HepG2 (cell line): ENCODE measurements around the gene SKIDA1. TPM values are rescaled to one million over a fixed set of nuclear protein-coding genes. Genes with fewer than 3 reads are reported as not detected.

ENCODE experiments used
- CBX2 ChIP-seq, 2 experiments: fragments of 200-600 bp in 1 of 2; sonication (generic); formaldehyde crosslinking in 1 of 2; IDR thresholded peaks; 2 replicates each; pipeline versions ENCODE4 v1.7.0 to v1.8.1; 2018 to 2022; ENCODE audit warnings: low read depth in 2 of 2, low read length in 1 of 2, mild to moderate bottlenecking in 1 of 2, missing genetic modification reagents in 1 of 2
- ISL2 ChIP-seq: sonication (generic); formaldehyde crosslinking; IDR thresholded peaks from 2 replicates; pipeline ENCODE4 v1.5.0; 2020; ENCODE audit warnings: missing genetic modification reagents
- REPIN1 ChIP-seq: sonication (generic); formaldehyde crosslinking; IDR thresholded peaks from 2 replicates; pipeline ENCODE4 v1.8.0; 2022; ENCODE audit warnings: missing genetic modification reagents, low read depth, mild to moderate bottlenecking, borderline replicate concordance
- RXRB ChIP-seq: IDR thresholded peaks from 2 replicates; pipeline ENCODE4 v1.6.1; 2016; ENCODE audit warnings: borderline replicate concordance, missing genetic modification reagents, missing compliant biosample characterization
- SPEN ChIP-seq: sonication (generic); formaldehyde crosslinking; IDR thresholded peaks from 2 replicates; pipeline ENCODE4 v1.5.1; 2020; ENCODE audit warnings: low read depth, mild to moderate bottlenecking, missing genetic modification reagents
- TP53 ChIP-seq: sonication (generic); formaldehyde crosslinking; conservative IDR thresholded peaks from 2 replicates; pipeline ENCODE4 v1.4.0; 2020; ENCODE audit warnings: missing genetic modification reagents
- ZFP62 ChIP-seq: sonication (generic); formaldehyde crosslinking; IDR thresholded peaks from 2 replicates; pipeline ENCODE4 v1.4.0; 2020; ENCODE audit warnings: missing genetic modification reagents
- ZMYM2 ChIP-seq: sonication (generic); formaldehyde crosslinking; IDR thresholded peaks from 2 replicates; pipeline ENCODE4 v1.8.0; 2022; ENCODE audit warnings: mild to moderate bottlenecking, missing genetic modification reagents
- ZNF296 ChIP-seq: sonication (generic); formaldehyde crosslinking; conservative IDR thresholded peaks from 2 replicates; pipeline ENCODE4 v1.5.0; 2020; ENCODE audit warnings: mild to moderate bottlenecking, missing genetic modification reagents
- ZNF772 ChIP-seq: sonication (generic); formaldehyde crosslinking; IDR thresholded peaks from 2 replicates; pipeline ENCODE4 v1.5.0; 2020; ENCODE audit warnings: mild to moderate bottlenecking, missing genetic modification reagents
- polyA plus RNA-seq, 8 experiments: library from polyadenylated mRNA; depleted of rRNA in 3 of 8; stranded (reverse) in 7 of 8; unstranded in 1 of 8; fragments of >200 nt; fragmentation: Illumina TruSeq in 4 of 8; extraction: Trizol in 4 of 8; gene quantifications; 2 replicates each; pipeline versions ENCODE4 v1.2.1 to v1.2.3, GENCODE V29; 2011 to 2016; ENCODE audit warnings: low read depth in 4 of 8, missing spikeins in 1 of 8, mixed read lengths in 1 of 8; ENCODE audit not compliant: insufficient read depth in 1 of 8
- total RNA-seq, 5 experiments: library from RNA; depleted of rRNA; stranded (reverse); fragments of >200 nt; fragmentation: Illumina TruSeq; extraction: Trizol; gene quantifications; 2 replicates each; pipeline ENCODE4 v1.2.3, GENCODE V29; 2016; ENCODE audit warnings: low read depth in 1 of 5
- TF ChIP-seq, protein P1 (sequence below): sonication (generic); formaldehyde crosslinking; IDR thresholded peaks from 2 replicates; pipeline ENCODE4 v1.9.0; 2021; ENCODE audit warnings: missing genetic modification reagents, mild to moderate bottlenecking, borderline replicate concordance
- TF ChIP-seq, protein P2 (sequence below): sonication (generic); formaldehyde crosslinking; IDR thresholded peaks from 2 replicates; pipeline ENCODE4 v1.5.0; 2020; ENCODE audit warnings: missing genetic modification reagents
- TF ChIP-seq, protein P3 (sequence below): sonication (generic); formaldehyde crosslinking; IDR thresholded peaks from 2 replicates; pipeline ENCODE4 v1.4.0; 2020; ENCODE audit warnings: missing genetic modification reagents
- TF ChIP-seq, protein P4 (sequence below): fragments of 450-650 bp; IDR thresholded peaks from 2 replicates; pipeline ENCODE4 v1.6.1; 2017; ENCODE audit warnings: mild to moderate bottlenecking
- TF ChIP-seq, protein P5 (sequence below): sonication (generic); formaldehyde crosslinking; IDR thresholded peaks from 2 replicates; pipeline ENCODE4 v1.4.0; 2020; ENCODE audit warnings: missing genetic modification reagents

SKIDA1 gene
- total and polyA plus RNA-seq, 2 of the 13 experiments (the other 11 are each of a cell fraction or from before 2014, with no cell fraction given): 0.73 to 1.5 TPM

DNA sequence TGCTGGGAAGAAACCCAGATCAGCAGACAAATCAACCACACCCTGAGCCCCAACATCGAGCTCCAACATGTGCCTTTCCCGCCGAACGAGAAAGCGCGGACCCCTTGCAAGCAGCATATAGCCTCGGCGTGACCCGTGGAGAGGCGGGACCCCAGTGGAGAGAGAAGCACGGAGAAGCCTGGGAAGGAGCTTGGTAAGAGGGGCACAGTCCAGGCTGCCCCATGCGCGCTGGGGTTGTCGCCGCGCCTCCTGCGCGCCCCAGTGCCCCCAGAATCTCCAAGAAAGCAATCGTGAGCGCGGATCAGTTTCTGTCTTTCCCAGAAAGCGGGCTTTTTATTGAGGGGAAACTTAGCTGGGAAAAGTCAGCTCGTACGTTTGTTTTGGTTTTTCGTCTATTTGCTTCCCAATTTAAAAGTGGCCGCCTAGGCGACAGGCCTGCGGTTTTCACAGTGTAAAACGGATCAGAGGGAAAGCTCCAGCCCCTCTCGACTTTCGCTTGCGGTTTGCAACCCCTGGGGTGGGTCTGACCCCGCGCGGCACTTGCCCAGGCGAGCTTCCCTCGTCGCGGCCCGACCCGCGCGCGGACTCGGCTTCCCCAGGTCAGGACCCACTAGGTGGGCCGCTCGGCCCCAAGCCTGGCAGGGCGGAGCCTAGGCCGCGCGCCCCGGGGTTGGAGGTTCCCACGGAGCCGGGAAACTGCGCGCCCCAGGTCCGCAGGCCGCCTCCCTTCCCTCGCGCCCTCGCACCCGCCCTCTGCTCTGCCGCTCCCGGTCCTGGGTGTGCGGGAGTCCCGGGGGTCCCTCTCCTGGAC, 31.1 kb downstream of the SKIDA1 start (continued):
- peak; percentile 49; the same call in 1 of the 2 replicates for TF ChIP-seq TP53 (CRISPR knock-in tag)
- peak; percentile 47; the same call in 1 of the 2 replicates for TF ChIP-seq ISL2
- TF ChIP-seq, protein P1, sequence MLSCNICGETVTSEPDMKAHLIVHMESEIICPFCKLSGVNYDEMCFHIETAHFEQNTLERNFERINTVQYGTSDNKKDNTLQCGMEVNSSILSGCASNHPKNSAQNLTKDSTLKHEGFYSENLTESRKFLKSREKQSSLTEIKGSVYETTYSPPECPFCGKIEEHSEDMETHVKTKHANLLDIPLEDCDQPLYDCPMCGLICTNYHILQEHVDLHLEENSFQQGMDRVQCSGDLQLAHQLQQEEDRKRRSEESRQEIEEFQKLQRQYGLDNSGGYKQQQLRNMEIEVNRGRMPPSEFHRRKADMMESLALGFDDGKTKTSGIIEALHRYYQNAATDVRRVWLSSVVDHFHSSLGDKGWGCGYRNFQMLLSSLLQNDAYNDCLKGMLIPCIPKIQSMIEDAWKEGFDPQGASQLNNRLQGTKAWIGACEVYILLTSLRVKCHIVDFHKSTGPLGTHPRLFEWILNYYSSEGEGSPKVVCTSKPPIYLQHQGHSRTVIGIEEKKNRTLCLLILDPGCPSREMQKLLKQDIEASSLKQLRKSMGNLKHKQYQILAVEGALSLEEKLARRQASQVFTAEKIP: no peak
- no peak for TF ChIP-seq ZFP62 (CRISPR knock-in tag)
- TF ChIP-seq, protein P2, sequence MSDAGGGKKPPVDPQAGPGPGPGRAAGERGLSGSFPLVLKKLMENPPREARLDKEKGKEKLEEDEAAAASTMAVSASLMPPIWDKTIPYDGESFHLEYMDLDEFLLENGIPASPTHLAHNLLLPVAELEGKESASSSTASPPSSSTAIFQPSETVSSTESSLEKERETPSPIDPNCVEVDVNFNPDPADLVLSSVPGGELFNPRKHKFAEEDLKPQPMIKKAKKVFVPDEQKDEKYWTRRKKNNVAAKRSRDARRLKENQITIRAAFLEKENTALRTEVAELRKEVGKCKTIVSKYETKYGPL (CRISPR knock-in tag): no peak
- no peak for TF ChIP-seq ZNF772
- no peak for TF ChIP-seq ZMYM2 (CRISPR knock-in tag)
- TF ChIP-seq, protein P3, sequence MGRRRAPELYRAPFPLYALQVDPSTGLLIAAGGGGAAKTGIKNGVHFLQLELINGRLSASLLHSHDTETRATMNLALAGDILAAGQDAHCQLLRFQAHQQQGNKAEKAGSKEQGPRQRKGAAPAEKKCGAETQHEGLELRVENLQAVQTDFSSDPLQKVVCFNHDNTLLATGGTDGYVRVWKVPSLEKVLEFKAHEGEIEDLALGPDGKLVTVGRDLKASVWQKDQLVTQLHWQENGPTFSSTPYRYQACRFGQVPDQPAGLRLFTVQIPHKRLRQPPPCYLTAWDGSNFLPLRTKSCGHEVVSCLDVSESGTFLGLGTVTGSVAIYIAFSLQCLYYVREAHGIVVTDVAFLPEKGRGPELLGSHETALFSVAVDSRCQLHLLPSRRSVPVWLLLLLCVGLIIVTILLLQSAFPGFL (CRISPR knock-in tag): no peak
- peak; percentile 67 for TF ChIP-seq SPEN (CRISPR knock-in tag)
- no peak for TF ChIP-seq CBX2 (IDR thresholded peaks at IDR 0.05; ENCODE audit: low read depth, low read length)
- no peak for TF ChIP-seq CBX2 (CRISPR knock-in tag; IDR thresholded peaks at IDR 0.05; ENCODE audit: low read depth)
- TF ChIP-seq RXRB (CRISPR knock-in tag): 0 out of 2 replicates have a peak, but pooled peaks have one; percentile 26
- no peak for TF ChIP-seq ZNF296 (CRISPR knock-in tag)
- peak; percentile 66; the same call in 1 of the 2 replicates for TF ChIP-seq REPIN1 (CRISPR knock-in tag)
- TF ChIP-seq, protein P4, sequence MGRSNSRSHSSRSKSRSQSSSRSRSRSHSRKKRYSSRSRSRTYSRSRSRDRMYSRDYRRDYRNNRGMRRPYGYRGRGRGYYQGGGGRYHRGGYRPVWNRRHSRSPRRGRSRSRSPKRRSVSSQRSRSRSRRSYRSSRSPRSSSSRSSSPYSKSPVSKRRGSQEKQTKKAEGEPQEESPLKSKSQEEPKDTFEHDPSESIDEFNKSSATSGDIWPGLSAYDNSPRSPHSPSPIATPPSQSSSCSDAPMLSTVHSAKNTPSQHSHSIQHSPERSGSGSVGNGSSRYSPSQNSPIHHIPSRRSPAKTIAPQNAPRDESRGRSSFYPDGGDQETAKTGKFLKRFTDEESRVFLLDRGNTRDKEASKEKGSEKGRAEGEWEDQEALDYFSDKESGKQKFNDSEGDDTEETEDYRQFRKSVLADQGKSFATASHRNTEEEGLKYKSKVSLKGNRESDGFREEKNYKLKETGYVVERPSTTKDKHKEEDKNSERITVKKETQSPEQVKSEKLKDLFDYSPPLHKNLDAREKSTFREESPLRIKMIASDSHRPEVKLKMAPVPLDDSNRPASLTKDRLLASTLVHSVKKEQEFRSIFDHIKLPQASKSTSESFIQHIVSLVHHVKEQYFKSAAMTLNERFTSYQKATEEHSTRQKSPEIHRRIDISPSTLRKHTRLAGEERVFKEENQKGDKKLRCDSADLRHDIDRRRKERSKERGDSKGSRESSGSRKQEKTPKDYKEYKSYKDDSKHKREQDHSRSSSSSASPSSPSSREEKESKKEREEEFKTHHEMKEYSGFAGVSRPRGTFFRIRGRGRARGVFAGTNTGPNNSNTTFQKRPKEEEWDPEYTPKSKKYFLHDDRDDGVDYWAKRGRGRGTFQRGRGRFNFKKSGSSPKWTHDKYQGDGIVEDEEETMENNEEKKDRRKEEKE: no peak
- TF ChIP-seq, protein P5, sequence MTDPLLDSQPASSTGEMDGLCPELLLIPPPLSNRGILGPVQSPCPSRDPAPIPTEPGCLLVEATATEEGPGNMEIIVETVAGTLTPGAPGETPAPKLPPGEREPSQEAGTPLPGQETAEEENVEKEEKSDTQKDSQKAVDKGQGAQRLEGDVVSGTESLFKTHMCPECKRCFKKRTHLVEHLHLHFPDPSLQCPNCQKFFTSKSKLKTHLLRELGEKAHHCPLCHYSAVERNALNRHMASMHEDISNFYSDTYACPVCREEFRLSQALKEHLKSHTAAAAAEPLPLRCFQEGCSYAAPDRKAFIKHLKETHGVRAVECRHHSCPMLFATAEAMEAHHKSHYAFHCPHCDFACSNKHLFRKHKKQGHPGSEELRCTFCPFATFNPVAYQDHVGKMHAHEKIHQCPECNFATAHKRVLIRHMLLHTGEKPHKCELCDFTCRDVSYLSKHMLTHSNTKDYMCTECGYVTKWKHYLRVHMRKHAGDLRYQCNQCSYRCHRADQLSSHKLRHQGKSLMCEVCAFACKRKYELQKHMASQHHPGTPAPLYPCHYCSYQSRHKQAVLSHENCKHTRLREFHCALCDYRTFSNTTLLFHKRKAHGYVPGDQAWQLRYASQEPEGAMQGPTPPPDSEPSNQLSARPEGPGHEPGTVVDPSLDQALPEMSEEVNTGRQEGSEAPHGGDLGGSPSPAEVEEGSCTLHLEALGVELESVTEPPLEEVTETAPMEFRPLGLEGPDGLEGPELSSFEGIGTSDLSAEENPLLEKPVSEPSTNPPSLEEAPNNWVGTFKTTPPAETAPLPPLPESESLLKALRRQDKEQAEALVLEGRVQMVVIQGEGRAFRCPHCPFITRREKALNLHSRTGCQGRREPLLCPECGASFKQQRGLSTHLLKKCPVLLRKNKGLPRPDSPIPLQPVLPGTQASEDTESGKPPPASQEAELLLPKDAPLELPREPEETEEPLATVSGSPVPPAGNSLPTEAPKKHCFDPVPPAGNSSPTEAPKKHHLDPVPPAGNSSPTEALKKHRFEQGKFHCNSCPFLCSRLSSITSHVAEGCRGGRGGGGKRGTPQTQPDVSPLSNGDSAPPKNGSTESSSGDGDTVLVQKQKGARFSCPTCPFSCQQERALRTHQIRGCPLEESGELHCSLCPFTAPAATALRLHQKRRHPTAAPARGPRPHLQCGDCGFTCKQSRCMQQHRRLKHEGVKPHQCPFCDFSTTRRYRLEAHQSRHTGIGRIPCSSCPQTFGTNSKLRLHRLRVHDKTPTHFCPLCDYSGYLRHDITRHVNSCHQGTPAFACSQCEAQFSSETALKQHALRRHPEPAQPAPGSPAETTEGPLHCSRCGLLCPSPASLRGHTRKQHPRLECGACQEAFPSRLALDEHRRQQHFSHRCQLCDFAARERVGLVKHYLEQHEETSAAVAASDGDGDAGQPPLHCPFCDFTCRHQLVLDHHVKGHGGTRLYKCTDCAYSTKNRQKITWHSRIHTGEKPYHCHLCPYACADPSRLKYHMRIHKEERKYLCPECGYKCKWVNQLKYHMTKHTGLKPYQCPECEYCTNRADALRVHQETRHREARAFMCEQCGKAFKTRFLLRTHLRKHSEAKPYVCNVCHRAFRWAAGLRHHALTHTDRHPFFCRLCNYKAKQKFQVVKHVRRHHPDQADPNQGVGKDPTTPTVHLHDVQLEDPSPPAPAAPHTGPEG (CRISPR knock-in tag): peak; percentile 74; the same call in 1 of the 2 replicates
